Stomach (tissue), 9 donors: Measurements from ENCODE around the gene TBRG1. TPM values are rescaled to one million over a fixed set of nuclear protein-coding genes. Genes with fewer than 3 reads are reported as not detected.

Source experiments
- DNase-seq, 2 donors: peaks; one replicate each; pipeline versions ENCODE4 v3.0.0 to v3.0.0-alpha.2; 2013 to 2019
- H3K27ac ChIP-seq, 5 donors: fragments of 200-600 bp in 4 of 5; sonication (generic) in 4 of 5; one replicate each; pipeline ENCODE4 v1.5.1; 2013 to 2019; ENCODE audit warnings: mild to moderate bottlenecking in 1 of 5, moderate library complexity in 1 of 5
- H3K27me3 ChIP-seq, 3 donors: fragments of 200-600 bp; sonication (generic); one replicate each; pipeline ENCODE4 v1.5.1; 2017 to 2019; ENCODE audit warnings: mixed run types in 1 of 3
- H3K36me3 ChIP-seq, 4 donors: fragments of 200-600 bp; sonication (generic); 1 replicate in 3 of 4; 2 replicates in 1 of 4; pipeline ENCODE4 v1.5.1; 2016 to 2019
- H3K4me1 ChIP-seq, 4 donors: fragments of 200-600 bp; sonication (generic); one replicate each; pipeline ENCODE4 v1.5.1; 2016 to 2019
- H3K4me3 ChIP-seq, 4 donors: fragments of 200-600 bp; sonication (generic) in 3 of 4; one replicate each; pipeline ENCODE4 v1.5.1; 2016 to 2019; ENCODE audit warnings: mild to moderate bottlenecking in 1 of 4
- H3K9me3 ChIP-seq, 4 donors: fragments of 200-600 bp; sonication (generic); one replicate each; pipeline ENCODE4 v1.5.1; 2016 to 2019
- EP300 ChIP-seq: sonication (generic); formaldehyde crosslinking; IDR thresholded peaks from one replicate; pipeline ENCODE4 v1.6.1; 2017; ENCODE audit warnings: antibody characterized with exemption
- POLR2A ChIP-seq, 4 donors: fragments of 450-650 bp; IDR thresholded peaks; one replicate each; pipeline ENCODE4 v1.6.1; 2016; ENCODE audit warnings: antibody characterized with exemption in 4 of 4, control low read depth in 2 of 4, mild to moderate bottlenecking in 1 of 4, moderate library complexity in 1 of 4
- POLR2AphosphoS5 ChIP-seq, 3 donors: sonication (generic); formaldehyde crosslinking; IDR thresholded peaks; one replicate each; pipeline ENCODE4 v1.6.1; 2016; ENCODE audit warnings: antibody characterized with exemption in 3 of 3
- WGBS, 5 donors: extraction: QIAGEN DNeasy Blood & Tissue Kit in 3 of 5; methylation state at CpG; one replicate each; pipeline versions ENCODE4 v1.1.5 to v1.1.7; 2013 to 2018; 5-methylcytosine and 5-hydroxymethylcytosine counted together
- intact Hi-C: fragments of 100-400 bp; cut with DNase I; formaldehyde crosslinking; loops from one replicate; pipeline ENCODE4 v1.15.1; 2023; ENCODE audit warnings: low total_unique reads
- polyA plus RNA-seq, 3 donors: library from polyadenylated mRNA; stranded (reverse); fragments of 200-250 nt; gene quantifications; one replicate each; pipeline ENCODE4 v1.2.3, GENCODE V29; 2013
- total RNA-seq, 5 donors: library from RNA; depleted of rRNA; stranded (reverse); fragments of >200 nt; gene quantifications; one replicate each; pipeline versions ENCODE4 v1.1.0 to v1.2.3, GENCODE V29; 2014 to 2016
- TF ChIP-seq, protein P1 (sequence below), 7 experiments: fragments of 450-650 bp in 4 of 7; fragments of 200-600 bp in 3 of 7; sonication (generic) in 3 of 7; IDR thresholded peaks; one replicate each; pipeline ENCODE4 v1.5.1; 2016 to 2019; ENCODE audit warnings: antibody characterized with exemption in 7 of 7, control low read depth in 2 of 7, mild to moderate bottlenecking in 1 of 7
- donor health status: healthy with polysubstance abuse.
- donor health status: Bipolar disorder and iron deficiency.
- donor health status: healthy.

TBRG1 gene
- total and polyA plus RNA-seq, 8 donors, result 16.9 to 130 (median 31.6) TPM

DNA sequence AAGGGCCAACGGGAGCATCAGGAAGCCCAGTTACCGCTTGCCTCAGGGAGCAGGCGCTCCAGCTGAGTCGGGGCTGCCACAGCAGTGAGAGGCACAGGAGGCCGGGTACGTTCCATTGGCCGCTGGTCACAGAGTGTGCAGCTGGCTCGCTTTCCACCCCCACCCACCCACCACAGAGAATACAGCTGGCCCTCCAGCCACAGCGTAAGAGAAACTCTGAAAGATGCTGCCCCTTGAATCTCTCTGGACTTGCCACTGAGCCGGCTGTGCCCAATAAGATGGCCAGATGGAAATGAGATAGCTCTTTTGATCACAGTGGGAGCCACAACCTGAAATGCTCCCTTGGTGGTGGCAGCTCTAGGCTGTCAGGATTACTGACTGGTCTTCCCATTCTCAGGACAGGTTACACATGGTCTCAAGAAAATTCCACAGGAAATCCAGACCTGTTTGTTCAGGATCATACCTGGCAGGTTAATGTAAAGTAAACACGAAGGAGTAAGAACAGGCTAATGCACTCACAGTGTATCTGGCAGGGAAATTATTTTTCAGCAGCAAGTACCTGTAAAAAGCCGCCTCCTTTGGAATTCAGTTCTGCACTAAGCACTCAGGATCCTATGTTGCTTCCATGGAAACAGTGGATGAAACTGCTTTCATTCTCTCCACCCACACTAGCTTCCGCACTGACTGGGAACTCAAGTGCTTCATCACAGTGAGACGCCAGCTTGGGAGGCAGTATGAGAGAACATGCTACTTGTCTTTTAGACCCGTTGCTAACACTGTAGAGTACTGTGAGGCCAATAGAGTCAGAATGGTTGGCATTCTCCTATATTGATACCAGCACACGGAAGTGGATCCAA, 34.3 kb downstream of the TBRG1 start:
- Histone ChIP-seq H3K36me3 (peaks cover 4 to 45% (median 39%) of the 10 kb centered on the region in 4 donors), H3K4me1 (no peaks in the 10 kb centered on the region), H3K27me3 (no peaks in the 10 kb centered on the region), H3K9me3 (no peaks in the 10 kb centered on the region), H3K27ac (no peak overlapping the region), H3K4me3 (no peak overlapping the region)
- intact Hi-C loops, result no loop called here
- peak in 1 of 2 donors; percentile 49 for DNase-seq
- TF ChIP-seq EP300, result no peak
- TF ChIP-seq POLR2A (IDR thresholded peaks at IDR 0.05), result no peak
- TF ChIP-seq POLR2AphosphoS5 (IDR thresholded peaks at IDR 0.05), result no peak
- TF ChIP-seq, protein P1, sequence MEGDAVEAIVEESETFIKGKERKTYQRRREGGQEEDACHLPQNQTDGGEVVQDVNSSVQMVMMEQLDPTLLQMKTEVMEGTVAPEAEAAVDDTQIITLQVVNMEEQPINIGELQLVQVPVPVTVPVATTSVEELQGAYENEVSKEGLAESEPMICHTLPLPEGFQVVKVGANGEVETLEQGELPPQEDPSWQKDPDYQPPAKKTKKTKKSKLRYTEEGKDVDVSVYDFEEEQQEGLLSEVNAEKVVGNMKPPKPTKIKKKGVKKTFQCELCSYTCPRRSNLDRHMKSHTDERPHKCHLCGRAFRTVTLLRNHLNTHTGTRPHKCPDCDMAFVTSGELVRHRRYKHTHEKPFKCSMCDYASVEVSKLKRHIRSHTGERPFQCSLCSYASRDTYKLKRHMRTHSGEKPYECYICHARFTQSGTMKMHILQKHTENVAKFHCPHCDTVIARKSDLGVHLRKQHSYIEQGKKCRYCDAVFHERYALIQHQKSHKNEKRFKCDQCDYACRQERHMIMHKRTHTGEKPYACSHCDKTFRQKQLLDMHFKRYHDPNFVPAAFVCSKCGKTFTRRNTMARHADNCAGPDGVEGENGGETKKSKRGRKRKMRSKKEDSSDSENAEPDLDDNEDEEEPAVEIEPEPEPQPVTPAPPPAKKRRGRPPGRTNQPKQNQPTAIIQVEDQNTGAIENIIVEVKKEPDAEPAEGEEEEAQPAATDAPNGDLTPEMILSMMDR (IDR thresholded peaks at IDR 0.05), result no peak
- WGBS, 5 donors, result 57 to 66% (median 63%) methylated on average over 16 of the region's 16 CpGs

DNA sequence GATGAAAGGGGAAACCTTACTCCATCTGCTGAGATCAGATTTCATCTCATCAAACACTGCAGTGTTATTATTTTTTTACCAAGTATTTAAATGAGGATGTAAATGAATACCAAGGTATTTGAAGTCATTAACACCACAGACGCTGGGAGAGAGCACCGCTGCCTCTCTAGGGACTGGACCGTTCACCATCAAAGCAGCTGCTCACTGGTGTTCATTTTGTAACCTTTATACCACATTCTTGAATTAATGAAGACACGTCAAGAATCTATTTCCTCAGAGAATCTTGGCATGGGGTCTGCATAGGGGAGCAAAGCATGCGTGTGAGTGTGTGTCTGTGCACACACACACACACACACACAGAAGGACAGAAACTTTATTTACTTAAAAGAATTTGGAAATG, 35.2 kb downstream of the TBRG1 start:
- intact Hi-C loops, result no loop called here
- no peak overlapping the region for H3K27ac ChIP-seq
- TF ChIP-seq EP300, result no peak
- TF ChIP-seq POLR2AphosphoS5 (IDR thresholded peaks at IDR 0.05), result no peak
- TF ChIP-seq POLR2A (IDR thresholded peaks at IDR 0.05), result no peak
- TF ChIP-seq, protein P1 (IDR thresholded peaks at IDR 0.05), result no peak
- H3K9me3 ChIP-seq, result no peaks in the 10 kb centered on the region
- no peaks in the 10 kb centered on the region for H3K27me3 ChIP-seq
- no peak for DNase-seq
- H3K4me1 ChIP-seq, result no peaks in the 10 kb centered on the region
- peaks cover 4 to 38% (median 32%) of the 10 kb centered on the region in 4 donors for H3K36me3 ChIP-seq
- 87 to 92% (median 89%) methylated on average over 5 of the region's 5 CpGs for WGBS, 5 donors
- H3K4me3 ChIP-seq, result no peak overlapping the region

DNA sequence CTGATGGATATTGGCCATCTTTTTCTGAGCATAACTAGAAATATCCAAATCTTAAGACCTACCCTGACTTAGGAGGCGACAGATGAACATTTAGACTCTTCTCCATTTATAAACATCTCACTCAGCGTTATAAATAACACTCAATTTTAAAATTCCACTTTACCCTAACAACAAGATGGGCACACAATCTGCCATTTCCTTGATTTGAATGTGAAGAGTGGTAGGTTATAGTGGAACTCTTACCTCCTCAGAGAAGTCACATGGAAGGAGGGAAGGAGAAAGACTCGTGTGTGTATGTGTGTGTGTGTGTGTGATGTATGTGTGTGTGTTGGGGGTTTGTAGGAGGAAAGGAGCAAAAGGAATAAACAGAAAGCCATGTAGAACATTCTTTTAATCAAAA, 35.8 kb downstream of the TBRG1 start:
- no peaks in the 10 kb centered on the region for H3K27me3 ChIP-seq
- no peak for DNase-seq
- H3K36me3 ChIP-seq, result peaks cover 0 to 33% (median 31%) of the 10 kb centered on the region in 4 donors
- H3K9me3 ChIP-seq, result no peaks in the 10 kb centered on the region
- H3K27ac ChIP-seq, result no peak overlapping the region
- no peaks in the 10 kb centered on the region for H3K4me1 ChIP-seq
- no peak for TF ChIP-seq EP300
- no peak for TF ChIP-seq POLR2A (IDR thresholded peaks at IDR 0.05)
- TF ChIP-seq POLR2AphosphoS5 (IDR thresholded peaks at IDR 0.05), result no peak
- TF ChIP-seq, protein P1 (IDR thresholded peaks at IDR 0.05), result no peak
- no peak overlapping the region for H3K4me3 ChIP-seq
- 71 to 88% (median 85%) methylated on average over 3 of the region's 3 CpGs for WGBS, 5 donors
- intact Hi-C loops, result no loop called here

DNA sequence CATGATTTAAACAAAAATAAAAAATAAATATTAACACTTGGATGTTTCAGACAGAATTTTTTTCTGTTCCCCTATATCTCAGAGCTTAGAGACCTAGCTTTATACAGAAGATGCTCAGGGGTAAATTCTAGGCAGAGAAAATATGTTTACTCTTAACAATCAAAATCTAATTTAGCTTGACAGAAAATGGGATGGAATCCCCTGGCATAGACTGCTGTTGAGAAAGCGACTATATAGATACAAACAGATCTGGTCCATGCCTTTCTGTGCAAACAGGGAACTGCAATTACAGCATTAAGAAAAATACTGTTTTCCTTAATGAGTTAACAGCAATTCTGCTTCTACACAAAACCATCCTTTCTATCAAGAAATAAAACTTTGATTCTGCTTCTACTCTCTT, 36.3 kb downstream of the TBRG1 start:
- WGBS, 5 donors, result 85 to 94% (median 90%) methylated on average over 1 of the region's 1 CpG
- H3K27me3 ChIP-seq, result no peaks in the 10 kb centered on the region
- H3K4me1 ChIP-seq, result no peaks in the 10 kb centered on the region
- intact Hi-C loops, result no loop called here
- H3K9me3 ChIP-seq, result no peaks in the 10 kb centered on the region
- no peak overlapping the region for H3K27ac ChIP-seq
- no peak for DNase-seq
- peaks cover 0 to 33% (median 31%) of the 10 kb centered on the region in 4 donors for H3K36me3 ChIP-seq
- H3K4me3 ChIP-seq, result no peak overlapping the region
- TF ChIP-seq, protein P1 (IDR thresholded peaks at IDR 0.05), result no peak
- TF ChIP-seq POLR2AphosphoS5 (IDR thresholded peaks at IDR 0.05), result no peak
- no peak for TF ChIP-seq EP300
- TF ChIP-seq POLR2A (IDR thresholded peaks at IDR 0.05), result no peak
